NCI-H2171 (cell line): Measurements from ENCODE around the gene SATB2.

Source experiments
- DNase-seq: peaks from one replicate; lab custom pipeline; 2025; lab: John Stamatoyannopoulos, UW

Gene SATB2

GRCh38 chr2:199257261-199258224 lies 200.2 kb downstream of the SATB2 start:
- DNase-seq: no peak

GRCh38 chr2:199230091-199230490 lies 227.6 kb downstream of the SATB2 start:
- DNase-seq: no peak

GRCh38 chr2:199228887-199229819 lies 228.6 kb downstream of the SATB2 start:
- no peak for DNase-seq

GRCh38 chr2:199223791-199224190 lies 233.9 kb downstream of the SATB2 start:
- peak; percentile 8 for DNase-seq

GRCh38 chr2:199220920-199221319 lies 236.8 kb downstream of the SATB2 start:
- no peak for DNase-seq

- no peak for DNase-seq
These were observed 238.2 kb downstream of the SATB2 start for GRCh38 chr2:199219551-199219950.
